HCT116 (cell line): ENCODE measurements around the gene CYB5D1. TPM values are rescaled to one million over a fixed set of nuclear protein-coding genes. Genes with fewer than 3 reads are reported as not detected.

Experiments
- ATAC-seq: fragments of 200-7000 bp; cut with Tn5 transposase; 2 replicates; pipeline ENCODE4 v1.9.1; 2020; ENCODE audit warnings: mild to moderate bottlenecking, moderate library complexity
- BruUV-seq: library from RNA; stranded (reverse); fragments of 400-500 nt; replicated peaks from 2 replicates; lab custom pipeline; 2021; lab: Mats Ljungman, UMichigan
- CTCF ChIA-PET: fragments of 300-600 bp; sonication (Branson Sonifier 250); formaldehyde crosslinking; loops from one replicate; lab custom pipeline; 2021; ENCODE audit warnings: antibody characterized with exemption; lab: Charles Lee
- POLR2A ChIA-PET: fragments of 300-600, 350-600 bp; sonication (Branson Sonifier 250); formaldehyde crosslinking; loops from one replicate; lab custom pipeline; 2021; ENCODE audit warnings: antibody characterized with exemption; lab: Charles Lee
- RAD21 ChIA-PET, 2 experiments: fragments of 300-600 bp; sonication (Branson Sonifier 250); formaldehyde crosslinking; loops; one replicate each; lab custom pipeline; 2023; ENCODE audit warnings: low total read pairs in 2 of 2; ENCODE audit not compliant: uncharacterized antibody in 2 of 2, unreplicated experiment in 2 of 2, low non-redundant PET in 1 of 2; lab: Charles Lee
- DNase-seq: peaks from one replicate; pipeline ENCODE4 v3.0.0-alpha.2; 2010; ENCODE audit warnings: low read depth, low spot score
- H2AFZ ChIP-seq: fragments of 200-600 bp; shearing (Covaris generic), sonication (generic); 2 replicates; pipeline ENCODE4 v1.6.1; 2017; ENCODE audit warnings: low read depth, mixed run types, mixed read lengths, antibody characterized with exemption, low read length; ENCODE audit not compliant: poor library complexity, severe bottlenecking
- H3K27ac ChIP-seq: 2 replicates; pipeline ENCODE4 v1.5.1; 2012; ENCODE audit warnings: low read depth, low read length
- H3K27me3 ChIP-seq: fragments of 200-600 bp; sonication (generic); 2 replicates; pipeline ENCODE4 v1.6.1; 2016; ENCODE audit warnings: mixed run types, low read length, mixed read lengths; ENCODE audit not compliant: insufficient read depth
- H3K36me3 ChIP-seq, 2 experiments: fragments of 200-500 bp in 1 of 2; fragments of 200-600 bp in 1 of 2; sonication (Bioruptor generic) in 1 of 2; sonication (generic) in 1 of 2; 2 replicates each; pipeline versions ENCODE4 v1.5.1 to v1.6.1; 2014 to 2016; ENCODE audit warnings: low read length in 2 of 2, inconsistent platforms in 1 of 2, mixed read lengths in 1 of 2, mixed run types in 1 of 2; ENCODE audit not compliant: insufficient read depth in 2 of 2, control insufficient read depth in 1 of 2
- H3K4me1 ChIP-seq, 2 experiments: fragments of 200-600 bp in 1 of 2; sonication (generic) in 1 of 2; 2 replicates each; pipeline versions ENCODE4 v1.5.1 to v1.6.1; 2012 to 2017; ENCODE audit warnings: low read length in 2 of 2, inconsistent platforms in 1 of 2, mild to moderate bottlenecking in 1 of 2, mixed read lengths in 1 of 2, mixed run types in 1 of 2, moderate library complexity in 1 of 2; ENCODE audit not compliant: insufficient read depth in 2 of 2, control insufficient read depth in 1 of 2
- H3K4me2 ChIP-seq: fragments of 200-600 bp; sonication (generic); 2 replicates; pipeline ENCODE4 v1.6.1; 2017; ENCODE audit warnings: mixed run types, low read length, mixed read lengths
- H3K4me3 ChIP-seq, 2 experiments: fragments of 200-600 bp in 1 of 2; sonication (generic) in 1 of 2; replicated peaks in 1 of 2; 2 replicates each; pipeline ENCODE4 v1.5.1; 2011 to 2016; ENCODE audit warnings: low read length in 2 of 2, control low read depth in 1 of 2, low read depth in 1 of 2, mild to moderate bottlenecking in 1 of 2, mixed read lengths in 1 of 2, mixed run types in 1 of 2
- H3K79me2 ChIP-seq: fragments of 200-600 bp; sonication (generic); 2 replicates; pipeline ENCODE4 v1.6.1; 2017; ENCODE audit warnings: mild to moderate bottlenecking, mixed run types, low read length, moderate library complexity, mixed read lengths; ENCODE audit not compliant: insufficient read depth
- H3K9ac ChIP-seq: fragments of 200-600 bp; sonication (generic); 2 replicates; pipeline ENCODE4 v1.6.1; 2016; ENCODE audit warnings: low read length, mixed read lengths
- H3K9me2 ChIP-seq: fragments of 200-600 bp; sonication (generic), shearing (Covaris generic); 2 replicates; pipeline ENCODE4 v1.6.1; 2017; ENCODE audit warnings: mixed run types, mild to moderate bottlenecking, moderate library complexity; ENCODE audit not compliant: insufficient read depth
- H3K9me3 ChIP-seq, 2 experiments: fragments of 200-500 bp in 1 of 2; fragments of 200-600 bp in 1 of 2; sonication (Bioruptor generic) in 1 of 2; sonication (generic) in 1 of 2; 2 replicates each; pipeline ENCODE4 v1.6.1; 2014 to 2017; ENCODE audit warnings: low read length in 2 of 2, mixed read lengths in 2 of 2, inconsistent platforms in 1 of 2, low read depth in 1 of 2, mild to moderate bottlenecking in 1 of 2, mixed run types in 1 of 2, moderate library complexity in 1 of 2; ENCODE audit not compliant: control insufficient read depth in 1 of 2, insufficient read depth in 1 of 2
- H4K20me1 ChIP-seq: fragments of 200-600 bp; sonication (generic), shearing (Covaris generic); 2 replicates; pipeline ENCODE4 v1.6.1; 2017; ENCODE audit warnings: mixed run types, mild to moderate bottlenecking, moderate library complexity; ENCODE audit not compliant: insufficient read depth
- CBX3 ChIP-seq: IDR thresholded peaks from 2 replicates; pipeline ENCODE4 v1.6.1; 2012; ENCODE audit warnings: low read depth
- CEBPB ChIP-seq: IDR thresholded peaks from 2 replicates; pipeline ENCODE4 v1.6.1; 2012; ENCODE audit warnings: low read depth
- EZH2 ChIP-seq: fragments of 200-600 bp; sonication (generic); IDR thresholded peaks from 2 replicates; pipeline ENCODE4 v1.6.1; 2017; ENCODE audit warnings: antibody characterized with exemption, mixed run types
- EZH2phosphoT487 ChIP-seq: fragments of 200-600 bp; IDR thresholded peaks from 2 replicates; pipeline ENCODE4 v1.6.1; 2018; ENCODE audit warnings: antibody characterized with exemption, borderline replicate concordance
- JUND ChIP-seq: IDR thresholded peaks from 2 replicates; pipeline ENCODE4 v1.6.1; 2012
- POLR2A ChIP-seq: IDR thresholded peaks from 2 replicates; pipeline ENCODE4 v1.7.0; 2011; ENCODE audit warnings: borderline replicate concordance; ENCODE audit not compliant: insufficient read depth, insufficient read length; ENCODE audit errors: extremely low read depth
- POLR2AphosphoS5 ChIP-seq: IDR thresholded peaks from 2 replicates; pipeline ENCODE4 v1.6.1; 2011; ENCODE audit warnings: mild to moderate bottlenecking, low read depth, low read length, moderate library complexity
- RAD21 ChIP-seq: IDR thresholded peaks from 2 replicates; pipeline ENCODE4 v1.6.1; 2012; ENCODE audit warnings: low read depth, mild to moderate bottlenecking
- SIN3A ChIP-seq: IDR thresholded peaks from 2 replicates; pipeline ENCODE4 v1.6.1; 2012; ENCODE audit warnings: low read depth
- SP1 ChIP-seq: IDR thresholded peaks from 2 replicates; pipeline ENCODE4 v1.6.1; 2012; ENCODE audit warnings: low read depth
- SRF ChIP-seq: IDR thresholded peaks from 2 replicates; pipeline ENCODE4 v1.6.1; 2012; ENCODE audit warnings: low read depth
- TCF7L2 ChIP-seq: IDR thresholded peaks from 2 replicates; pipeline ENCODE4 v1.7.0; 2011; ENCODE audit warnings: borderline replicate concordance, inconsistent platforms; ENCODE audit not compliant: insufficient read depth, insufficient read length; ENCODE audit errors: extremely low read depth
- ZFX ChIP-seq: fragments of 450-650 bp; IDR thresholded peaks from 2 replicates; pipeline ENCODE4 v1.6.1; 2017
- ZNF274 ChIP-seq: fragments of 200-500 bp; sonication (Bioruptor generic); IDR thresholded peaks from 2 replicates; pipeline ENCODE4 v1.6.1; 2014; ENCODE audit warnings: mild to moderate bottlenecking, low read depth, low read length, inconsistent platforms
- intact Hi-C: fragments of 100-400 bp; cut with micrococcal nuclease; formaldehyde crosslinking; loops from 2 replicates; pipeline ENCODE4 v1.10.0; 2022
- total RNA-seq: library from RNA; stranded (reverse); gene quantifications from one replicate; pipeline ENCODE4 v1.2.1, GENCODE V29; 2021; ENCODE audit not compliant: unreplicated experiment
- TF ChIP-seq, protein P1 (sequence below): IDR thresholded peaks from 2 replicates; pipeline ENCODE4 v1.6.1; 2012
- TF ChIP-seq, protein P2 (sequence below): IDR thresholded peaks from 2 replicates; pipeline ENCODE4 v1.6.1; 2012
- TF ChIP-seq, protein P3 (sequence below): IDR thresholded peaks from 2 replicates; pipeline ENCODE4 v1.6.1; 2012; ENCODE audit warnings: low read depth
- TF ChIP-seq, protein P4 (sequence below): IDR thresholded peaks from 2 replicates; pipeline ENCODE4 v1.6.1; 2011; ENCODE audit warnings: mild to moderate bottlenecking, low read length, moderate library complexity; ENCODE audit not compliant: insufficient replicate concordance; ENCODE audit errors: extremely low read depth

Gene CYB5D1
- total RNA-seq, 1 experiment from 2014 or later: 21.5 TPM

DNA sequence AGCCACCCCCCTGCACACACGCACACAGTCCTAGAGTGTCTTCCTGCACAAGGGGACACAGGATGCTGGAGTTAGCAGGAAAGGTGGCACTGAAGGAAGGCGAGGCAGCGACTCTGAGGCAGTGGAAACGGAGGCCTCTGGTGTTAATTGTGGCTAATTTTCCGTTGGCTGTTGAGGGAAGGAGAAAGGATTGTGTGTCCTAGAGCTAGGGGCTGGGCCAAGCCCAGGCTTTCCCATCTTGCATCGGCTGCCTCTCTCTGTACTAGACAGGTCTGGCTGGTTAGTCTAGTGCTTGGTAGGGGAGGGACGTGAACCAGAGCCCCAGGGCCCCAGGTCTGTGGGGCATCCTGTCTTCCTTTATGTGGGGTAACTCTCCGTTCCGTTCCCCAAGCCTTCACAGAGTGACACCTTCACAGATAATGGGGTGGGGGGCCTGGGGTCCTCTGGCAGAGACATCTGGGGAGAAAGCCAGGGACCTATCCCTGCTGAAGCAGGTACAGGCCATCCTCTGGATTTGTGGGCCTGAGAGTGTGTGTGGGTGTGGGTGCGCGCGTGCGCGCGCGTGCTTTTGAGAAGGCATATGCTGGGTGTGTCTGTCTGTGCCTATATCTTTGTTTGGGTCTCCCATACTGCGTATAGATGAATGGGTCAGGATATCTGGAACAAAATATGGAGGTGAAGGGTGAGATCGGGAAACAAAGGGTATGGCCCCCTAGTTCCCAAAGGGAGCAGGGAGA, 30.5 kb downstream of the CYB5D1 start, which contains the start of gene CHD3:
Gene CHD3 (plus strand): TSS at position 606 of the 737 bp plus-strand sequence. CDS start 212 bp downstream, outside the sequence.
- ChIA-PET RAD21 (no interaction called here), POLR2A (no interaction called here), CTCF (interaction anchor here (1.0 kb wide), 1 partner anchor 102 kb away, joined by 4 read pairs; no protein-coding TSS in a partner anchor)
- peak within 1 kb of the TSS; percentile 56 to 82 for H3K4me3 ChIP-seq
- H3K79me2 ChIP-seq: peaks cover 33% of the 10 kb centered on the region
- H3K9me3 ChIP-seq: no peaks in the 10 kb centered on the region
- H3K27me3 ChIP-seq: no peaks in the 10 kb centered on the region
- H4K20me1 ChIP-seq: no peaks in the 10 kb centered on the region
- ATAC-seq (peak; percentile 15), DNase-seq (no peak)
- H3K4me2 ChIP-seq: peak within 1 kb of the TSS; percentile 99
- H3K36me3 ChIP-seq: peaks cover 9 to 15% of the 10 kb centered on the region in 2 experiments; a peak in 3 of 4 replicates
- H3K27ac ChIP-seq: peak within 1 kb of the TSS; percentile 97
- H3K4me1 ChIP-seq: peaks cover 38 to 53% of the 10 kb centered on the region in 2 experiments
- no TSS peak for BruUV-seq
- H3K9me2 ChIP-seq: no peaks in the 10 kb centered on the region
- no peak within 1 kb of the TSS for H2AFZ ChIP-seq
- TF ChIP-seq SP1: no peak; the same call in 1 of the 2 replicates
- TF ChIP-seq, protein P1, sequence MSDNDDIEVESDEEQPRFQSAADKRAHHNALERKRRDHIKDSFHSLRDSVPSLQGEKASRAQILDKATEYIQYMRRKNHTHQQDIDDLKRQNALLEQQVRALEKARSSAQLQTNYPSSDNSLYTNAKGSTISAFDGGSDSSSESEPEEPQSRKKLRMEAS: no peak
- TF ChIP-seq, protein P2, sequence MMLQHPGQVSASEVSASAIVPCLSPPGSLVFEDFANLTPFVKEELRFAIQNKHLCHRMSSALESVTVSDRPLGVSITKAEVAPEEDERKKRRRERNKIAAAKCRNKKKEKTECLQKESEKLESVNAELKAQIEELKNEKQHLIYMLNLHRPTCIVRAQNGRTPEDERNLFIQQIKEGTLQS: no peak
- TF ChIP-seq SIN3A: no peak; the same call in 1 of the 2 replicates
- TF ChIP-seq, protein P3, sequence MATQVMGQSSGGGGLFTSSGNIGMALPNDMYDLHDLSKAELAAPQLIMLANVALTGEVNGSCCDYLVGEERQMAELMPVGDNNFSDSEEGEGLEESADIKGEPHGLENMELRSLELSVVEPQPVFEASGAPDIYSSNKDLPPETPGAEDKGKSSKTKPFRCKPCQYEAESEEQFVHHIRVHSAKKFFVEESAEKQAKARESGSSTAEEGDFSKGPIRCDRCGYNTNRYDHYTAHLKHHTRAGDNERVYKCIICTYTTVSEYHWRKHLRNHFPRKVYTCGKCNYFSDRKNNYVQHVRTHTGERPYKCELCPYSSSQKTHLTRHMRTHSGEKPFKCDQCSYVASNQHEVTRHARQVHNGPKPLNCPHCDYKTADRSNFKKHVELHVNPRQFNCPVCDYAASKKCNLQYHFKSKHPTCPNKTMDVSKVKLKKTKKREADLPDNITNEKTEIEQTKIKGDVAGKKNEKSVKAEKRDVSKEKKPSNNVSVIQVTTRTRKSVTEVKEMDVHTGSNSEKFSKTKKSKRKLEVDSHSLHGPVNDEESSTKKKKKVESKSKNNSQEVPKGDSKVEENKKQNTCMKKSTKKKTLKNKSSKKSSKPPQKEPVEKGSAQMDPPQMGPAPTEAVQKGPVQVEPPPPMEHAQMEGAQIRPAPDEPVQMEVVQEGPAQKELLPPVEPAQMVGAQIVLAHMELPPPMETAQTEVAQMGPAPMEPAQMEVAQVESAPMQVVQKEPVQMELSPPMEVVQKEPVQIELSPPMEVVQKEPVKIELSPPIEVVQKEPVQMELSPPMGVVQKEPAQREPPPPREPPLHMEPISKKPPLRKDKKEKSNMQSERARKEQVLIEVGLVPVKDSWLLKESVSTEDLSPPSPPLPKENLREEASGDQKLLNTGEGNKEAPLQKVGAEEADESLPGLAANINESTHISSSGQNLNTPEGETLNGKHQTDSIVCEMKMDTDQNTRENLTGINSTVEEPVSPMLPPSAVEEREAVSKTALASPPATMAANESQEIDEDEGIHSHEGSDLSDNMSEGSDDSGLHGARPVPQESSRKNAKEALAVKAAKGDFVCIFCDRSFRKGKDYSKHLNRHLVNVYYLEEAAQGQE: no peak
- TF ChIP-seq, protein P4, sequence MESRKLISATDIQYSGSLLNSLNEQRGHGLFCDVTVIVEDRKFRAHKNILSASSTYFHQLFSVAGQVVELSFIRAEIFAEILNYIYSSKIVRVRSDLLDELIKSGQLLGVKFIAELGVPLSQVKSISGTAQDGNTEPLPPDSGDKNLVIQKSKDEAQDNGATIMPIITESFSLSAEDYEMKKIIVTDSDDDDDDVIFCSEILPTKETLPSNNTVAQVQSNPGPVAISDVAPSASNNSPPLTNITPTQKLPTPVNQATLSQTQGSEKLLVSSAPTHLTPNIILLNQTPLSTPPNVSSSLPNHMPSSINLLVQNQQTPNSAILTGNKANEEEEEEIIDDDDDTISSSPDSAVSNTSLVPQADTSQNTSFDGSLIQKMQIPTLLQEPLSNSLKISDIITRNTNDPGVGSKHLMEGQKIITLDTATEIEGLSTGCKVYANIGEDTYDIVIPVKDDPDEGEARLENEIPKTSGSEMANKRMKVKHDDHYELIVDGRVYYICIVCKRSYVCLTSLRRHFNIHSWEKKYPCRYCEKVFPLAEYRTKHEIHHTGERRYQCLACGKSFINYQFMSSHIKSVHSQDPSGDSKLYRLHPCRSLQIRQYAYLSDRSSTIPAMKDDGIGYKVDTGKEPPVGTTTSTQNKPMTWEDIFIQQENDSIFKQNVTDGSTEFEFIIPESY: no peak
- no peak for TF ChIP-seq EZH2phosphoT487
- no peak for TF ChIP-seq ZNF274
- no peak for TF ChIP-seq POLR2A
- TF ChIP-seq CEBPB: no peak
- TF ChIP-seq ZFX: no peak
- no peak for TF ChIP-seq CBX3
- TF ChIP-seq RAD21: no peak
- no peak for TF ChIP-seq EZH2
- no peak for TF ChIP-seq SRF
- no peak for TF ChIP-seq TCF7L2
- no peak for TF ChIP-seq JUND
- TF ChIP-seq POLR2AphosphoS5: no peak
- intact Hi-C loops: no loop called here
- H3K9ac ChIP-seq: peak within 1 kb of the TSS; percentile 77
